Natural killer cell treated with Interleukin-12 subunit alpha and Interleukin-12 subunit beta and Interleukin-15 and Interleukin-18, amount 100 ng/mL, for 72 hours (primary cell): ENCODE measurements around the gene SGTA. TPM values are rescaled to one million over a fixed set of nuclear protein-coding genes. Genes with fewer than 3 reads are reported as not detected.

Source experiments
- ATAC-seq, 2 donors: fragments of 150-1000 bp; cut with Tn5 transposase in 1 of 2; sonication (Bioruptor Pico), chemical (Tn5 transposase) in 1 of 2; 2 replicates each; pipeline ENCODE4 v1.10.0; 2021
- DNase-seq: peaks from one replicate; pipeline ENCODE4 v3.0.0; 2022; ENCODE audit warnings: low spot score
- H3K27ac Mint-ChIP-seq, 2 donors: 1 replicate in 1 of 2; 2 replicates in 1 of 2; pipeline ENCODE4 v1.8.0; 2022; ENCODE audit warnings: mixed read lengths in 2 of 2, mild to moderate bottlenecking in 1 of 2, moderate library complexity in 1 of 2
- H3K27me3 Mint-ChIP-seq, 2 donors: 1 replicate in 1 of 2; 2 replicates in 1 of 2; pipeline ENCODE4 v1.8.0; 2022; ENCODE audit warnings: mixed read lengths in 2 of 2
- H3K36me3 Mint-ChIP-seq: one replicate; pipeline ENCODE4 v1.8.0; 2022; ENCODE audit warnings: mixed read lengths
- H3K4me1 Mint-ChIP-seq, 2 donors: 1 replicate in 1 of 2; 2 replicates in 1 of 2; pipeline ENCODE4 v1.8.0; 2022; ENCODE audit warnings: low read depth in 2 of 2, mixed read lengths in 2 of 2, mild to moderate bottlenecking in 1 of 2
- H3K4me3 Mint-ChIP-seq: one replicate; pipeline ENCODE4 v1.8.0; 2022; ENCODE audit warnings: mixed read lengths
- H3K9me3 Mint-ChIP-seq: 2 replicates; pipeline ENCODE4 v1.8.0; 2022; ENCODE audit warnings: mixed read lengths
- total RNA-seq, 2 donors: library from RNA; stranded (reverse); gene quantifications; one replicate each; pipeline ENCODE4 v1.2.3, GENCODE V29; 2022

The SGTA gene
- total RNA-seq, 2 donors from 2014 or later: 61.1 to 107 TPM

DNA sequence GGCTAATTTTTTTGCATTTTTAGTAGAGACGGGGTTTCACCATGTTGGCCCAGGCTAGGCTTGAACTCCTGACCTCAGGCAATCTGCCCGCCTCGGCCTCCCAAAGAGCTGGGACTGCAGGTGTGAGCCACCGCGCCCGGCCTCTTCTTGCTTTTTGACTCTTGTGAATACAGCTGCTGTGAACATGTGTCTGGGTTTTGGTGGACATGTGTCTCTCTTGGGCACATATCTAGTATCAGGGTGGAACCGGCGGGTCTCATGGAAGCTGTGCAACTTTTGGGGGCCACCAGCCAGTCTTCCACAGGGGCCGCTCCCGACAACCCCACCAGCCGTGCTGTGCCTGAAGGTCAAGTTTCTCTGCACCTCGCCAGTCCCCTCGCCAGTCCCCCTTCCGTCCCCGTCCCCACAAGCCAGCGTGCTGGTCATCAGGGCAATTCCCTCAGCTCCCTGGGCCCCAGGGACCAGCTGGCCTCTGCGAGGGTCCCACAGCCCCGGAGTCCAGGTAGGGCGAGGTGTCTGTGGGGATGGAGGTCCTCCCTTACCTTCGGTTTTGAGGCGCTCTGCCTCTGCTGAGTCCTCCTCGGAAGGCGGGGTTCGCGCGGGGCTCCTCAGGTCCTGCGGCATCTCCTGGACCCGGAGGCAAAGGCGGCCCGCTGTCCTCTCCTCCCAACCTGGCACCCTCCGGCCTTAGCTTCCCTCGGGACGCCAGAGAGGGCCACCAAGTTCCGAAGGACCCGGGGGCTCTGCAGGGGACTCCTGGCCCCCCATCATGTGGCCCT is 16.3 kb downstream of the SGTA start:
- H3K27me3 Mint-ChIP-seq: no peaks in the 10 kb centered on the region

DNA sequence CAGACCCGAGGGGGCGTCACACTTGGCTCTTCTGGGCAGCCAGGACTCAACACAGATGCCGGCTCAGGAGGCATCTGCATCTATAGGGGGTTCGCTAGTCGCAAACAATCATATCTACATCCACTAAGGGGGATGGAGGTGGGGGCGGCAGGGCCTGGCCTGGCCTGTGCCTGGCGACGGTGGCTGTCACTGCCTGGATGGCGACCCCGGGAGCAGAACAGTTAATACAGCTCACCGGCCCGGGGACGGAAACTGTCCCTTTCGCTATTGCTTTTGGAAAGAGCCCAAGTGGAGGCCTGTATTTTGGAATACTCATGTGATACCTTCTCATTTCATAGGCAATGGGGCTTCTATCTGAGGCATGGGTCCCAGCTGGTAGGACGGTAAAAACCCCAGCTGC is 17.7 kb downstream of the SGTA start:
- H3K27me3 Mint-ChIP-seq: no peaks in the 10 kb centered on the region
- no peaks in the 10 kb centered on the region for H3K36me3 Mint-ChIP-seq
- ATAC-seq: no peak
- H3K4me3 Mint-ChIP-seq: no peak overlapping the region
- no peak for DNase-seq
- no peaks in the 10 kb centered on the region for H3K4me1 Mint-ChIP-seq
- H3K27ac Mint-ChIP-seq: no peak overlapping the region
- H3K9me3 Mint-ChIP-seq: no peaks in the 10 kb centered on the region

More for the DNA sequence above, 16.3 kb downstream of the SGTA start:
- DNase-seq (no peak), ATAC-seq (no peak)
- H3K9me3 Mint-ChIP-seq: no peaks in the 10 kb centered on the region
- H3K36me3 Mint-ChIP-seq: no peaks in the 10 kb centered on the region
- H3K27ac Mint-ChIP-seq: no peak overlapping the region
- no peak overlapping the region for H3K4me3 Mint-ChIP-seq
- H3K4me1 Mint-ChIP-seq: no peaks in the 10 kb centered on the region

DNA sequence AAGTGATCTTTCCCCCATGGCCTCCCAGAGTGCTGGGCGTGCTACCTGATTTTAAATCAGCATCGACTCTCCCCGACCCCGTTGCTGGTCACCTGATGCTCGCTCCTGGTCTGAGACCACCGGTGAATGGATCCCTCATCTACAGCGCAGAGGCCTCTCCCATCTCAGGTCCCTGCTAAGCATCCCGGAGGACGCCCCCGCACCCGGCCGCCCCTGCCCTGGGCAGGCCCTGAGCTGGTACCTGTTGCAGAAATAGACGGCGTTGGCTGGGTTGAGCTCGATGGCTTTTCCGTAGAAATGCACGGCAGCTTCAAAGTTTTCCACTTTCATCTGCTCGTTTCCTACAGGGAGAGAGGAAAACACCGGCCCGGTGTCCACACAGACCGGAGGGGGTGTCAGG is 18.1 kb downstream of the SGTA start:
- Mint-ChIP-seq H3K4me1 (no peaks in the 10 kb centered on the region), H3K9me3 (no peaks in the 10 kb centered on the region), H3K27me3 (no peaks in the 10 kb centered on the region), H3K27ac (no peak overlapping the region), H3K4me3 (no peak overlapping the region), H3K36me3 (no peaks in the 10 kb centered on the region)
- ATAC-seq (no peak), DNase-seq (no peak)

DNA sequence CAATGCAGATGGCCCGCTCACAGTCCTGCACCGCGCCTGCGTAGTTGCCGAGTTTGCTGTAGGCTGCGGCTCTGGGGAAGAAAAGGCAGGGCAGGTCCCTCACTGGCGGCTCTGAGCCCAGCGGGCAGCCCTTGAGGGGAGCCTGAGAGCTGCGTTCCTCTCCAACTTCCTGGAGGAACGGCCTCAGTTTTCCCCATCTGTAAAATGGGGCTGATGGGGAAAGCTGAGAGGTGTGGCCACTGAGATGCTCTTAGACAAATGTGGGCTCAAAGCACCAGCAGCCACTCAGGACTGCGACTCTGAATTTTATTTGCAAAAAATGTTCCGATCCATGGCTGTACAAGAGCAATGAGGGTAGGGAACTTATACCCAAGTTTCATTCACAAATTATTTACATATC is 19.4 kb downstream of the SGTA start:
- no peaks in the 10 kb centered on the region for H3K36me3 Mint-ChIP-seq
- DNase-seq: no peak
- no peaks in the 10 kb centered on the region for H3K4me1 Mint-ChIP-seq
- H3K27ac Mint-ChIP-seq: no peak overlapping the region
- no peak for ATAC-seq
- H3K9me3 Mint-ChIP-seq: no peaks in the 10 kb centered on the region
- H3K4me3 Mint-ChIP-seq: no peak overlapping the region
- no peaks in the 10 kb centered on the region for H3K27me3 Mint-ChIP-seq

DNA sequence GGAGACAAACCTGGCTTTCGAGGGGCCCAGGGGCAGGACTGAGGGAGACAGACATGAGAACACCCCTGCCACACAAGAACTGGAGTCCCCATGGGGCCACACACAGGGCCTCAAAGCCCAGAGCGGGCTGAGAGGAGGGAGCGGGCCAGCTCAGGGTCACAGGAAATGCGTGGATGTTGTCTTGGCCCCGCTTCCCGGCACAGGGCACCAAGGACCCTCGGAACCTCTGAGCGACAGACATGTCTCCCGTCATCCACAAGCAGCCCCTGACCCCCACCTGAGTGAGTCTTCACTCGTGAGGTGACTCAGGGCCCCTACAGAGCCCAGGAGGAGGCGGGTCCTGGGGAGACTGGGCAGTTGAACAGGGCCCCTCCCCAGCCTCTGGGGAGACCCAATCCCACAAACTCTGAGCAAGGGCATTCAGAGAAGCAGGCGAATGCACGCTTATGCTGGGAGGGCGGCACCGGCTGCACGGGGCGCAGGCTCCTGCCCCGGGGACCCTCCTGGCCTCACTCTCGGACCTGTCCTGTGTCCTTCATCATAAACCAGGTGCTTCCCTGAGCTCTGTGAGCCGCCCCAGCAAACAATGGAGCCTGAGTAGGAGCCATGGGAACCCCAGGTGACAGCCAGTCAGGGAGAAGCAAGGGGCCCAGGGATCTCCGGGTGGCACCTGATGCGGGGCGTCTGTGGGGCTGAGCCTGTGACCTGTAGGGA is 20.1 kb downstream of the SGTA start:
- no peaks in the 10 kb centered on the region for H3K27me3 Mint-ChIP-seq
- no peaks in the 10 kb centered on the region for H3K9me3 Mint-ChIP-seq
- ATAC-seq (no peak), DNase-seq (no peak)
- no peaks in the 10 kb centered on the region for H3K36me3 Mint-ChIP-seq
- no peak overlapping the region for H3K4me3 Mint-ChIP-seq
- H3K27ac Mint-ChIP-seq: no peak overlapping the region
- H3K4me1 Mint-ChIP-seq: no peaks in the 10 kb centered on the region

DNA sequence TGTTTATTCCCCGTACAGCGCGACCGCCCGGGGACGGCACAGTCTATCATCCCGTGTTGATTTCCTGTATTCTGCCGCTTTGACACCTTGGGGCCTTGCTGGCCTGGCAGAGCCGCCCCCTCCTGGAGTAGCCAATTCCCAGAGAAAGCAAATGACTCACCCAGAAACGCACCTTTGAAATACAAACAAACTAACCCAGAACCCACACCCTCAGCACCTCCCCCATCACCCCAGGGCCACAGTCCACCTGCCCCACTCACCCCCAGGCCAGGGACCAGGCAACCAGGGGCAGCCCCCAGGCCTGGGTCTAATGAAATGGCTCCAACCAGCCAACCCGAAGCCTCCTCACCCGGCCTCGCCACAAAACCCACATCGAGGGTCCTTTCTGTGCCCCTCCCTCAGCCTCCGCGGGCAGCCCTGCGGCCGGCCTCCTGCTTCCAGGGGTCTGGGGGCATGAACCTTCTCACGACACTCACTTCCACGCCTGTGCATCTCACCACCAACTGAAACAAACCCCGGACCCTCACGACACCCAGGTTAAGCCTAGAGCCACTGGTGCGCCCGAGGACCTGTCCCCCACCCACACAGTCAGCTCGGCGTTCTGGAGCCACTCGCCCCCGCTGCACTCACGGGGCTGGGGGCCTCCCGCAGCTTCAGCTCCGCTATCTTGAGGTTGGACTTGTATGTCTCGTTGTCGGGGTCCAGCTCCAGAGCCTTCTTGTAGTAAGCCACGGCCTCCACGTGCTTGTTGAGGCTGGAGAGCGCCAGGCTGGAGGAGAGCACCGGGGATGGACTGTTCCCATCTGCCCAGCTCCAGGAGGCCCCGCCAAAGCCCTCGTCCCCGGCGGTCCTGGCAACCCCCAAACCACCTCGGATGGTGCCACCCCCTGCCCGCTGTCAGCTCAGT is 20.9 kb downstream of the SGTA start:
- DNase-seq (no peak), ATAC-seq (no peak)
- no peak overlapping the region for H3K27ac Mint-ChIP-seq
- no peaks in the 10 kb centered on the region for H3K27me3 Mint-ChIP-seq
- H3K4me3 Mint-ChIP-seq: no peak overlapping the region
- no peaks in the 10 kb centered on the region for H3K4me1 Mint-ChIP-seq
- no peaks in the 10 kb centered on the region for H3K9me3 Mint-ChIP-seq
- H3K36me3 Mint-ChIP-seq: no peaks in the 10 kb centered on the region

DNA sequence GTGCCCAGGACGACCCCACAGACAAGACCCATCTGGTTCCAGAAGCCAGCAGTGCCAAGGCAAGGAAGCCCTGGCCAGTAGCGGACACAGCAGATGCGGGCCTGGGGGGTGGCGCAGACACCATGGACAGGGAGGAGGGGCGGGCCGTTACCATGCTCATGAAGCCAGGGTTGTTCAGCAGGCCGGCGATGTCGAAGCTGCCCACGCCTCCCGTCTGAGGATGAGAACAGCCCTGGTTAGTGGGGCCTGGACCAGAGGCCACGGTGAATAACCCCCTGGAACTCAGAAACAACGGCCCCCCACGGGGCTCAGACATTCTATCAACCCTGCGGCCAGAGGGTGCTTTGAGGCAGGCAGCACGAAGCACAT is 21.8 kb downstream of the SGTA start:
- no peak for DNase-seq

DNA sequence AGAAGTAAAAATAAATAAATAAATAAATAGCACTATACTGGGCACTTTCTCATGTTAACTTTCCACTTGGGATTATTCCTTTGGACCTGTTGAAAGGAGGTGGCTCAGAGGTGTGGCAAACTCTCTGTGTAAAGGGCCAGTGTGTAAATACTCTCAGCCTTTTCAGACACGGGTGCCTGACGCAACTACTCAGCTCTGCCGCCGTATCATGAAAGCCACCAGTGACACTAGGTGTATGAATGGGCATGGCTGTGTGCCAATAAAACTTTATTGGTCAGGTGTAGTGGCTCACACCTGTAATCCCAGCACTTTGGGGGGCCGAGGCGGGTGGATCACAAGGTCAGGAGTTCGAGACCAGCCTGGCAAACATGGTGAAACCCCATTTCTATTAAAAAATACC is 23.1 kb downstream of the SGTA start:
- Mint-ChIP-seq H3K27ac (no peak overlapping the region), H3K4me1 (no peaks in the 10 kb centered on the region), H3K4me3 (no peak overlapping the region), H3K36me3 (peaks cover 4% of the 10 kb centered on the region), H3K27me3 (no peaks in the 10 kb centered on the region), H3K9me3 (no peaks in the 10 kb centered on the region)
- ATAC-seq: no peak
- DNase-seq: no peak

More for the DNA sequence above, 21.8 kb downstream of the SGTA start:
- H3K27ac Mint-ChIP-seq: no peak overlapping the region
- no peak overlapping the region for H3K4me3 Mint-ChIP-seq
- H3K27me3 Mint-ChIP-seq: no peaks in the 10 kb centered on the region
- H3K9me3 Mint-ChIP-seq: no peaks in the 10 kb centered on the region
- ATAC-seq: no peak
- H3K36me3 Mint-ChIP-seq: no peaks in the 10 kb centered on the region
- no peaks in the 10 kb centered on the region for H3K4me1 Mint-ChIP-seq

DNA sequence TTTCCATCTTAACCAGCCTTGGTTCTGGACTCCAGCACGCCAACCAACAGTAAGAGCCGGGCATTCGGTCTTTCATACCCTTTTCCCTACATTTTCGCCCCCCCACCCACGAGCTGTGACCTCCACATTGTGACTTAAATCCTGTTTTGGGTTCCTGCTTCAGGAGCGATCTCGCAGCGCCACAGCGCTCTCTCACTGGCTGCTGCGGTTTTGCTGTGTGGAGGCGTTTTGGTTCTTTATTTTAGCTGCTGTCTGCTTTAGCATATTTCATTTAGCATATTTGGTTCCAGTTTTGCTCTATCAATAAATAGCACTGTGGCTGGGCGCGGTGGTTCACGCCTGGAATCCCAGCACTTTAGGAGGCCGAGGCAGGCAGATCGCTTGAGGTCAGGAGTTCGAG is 23.7 kb downstream of the SGTA start:
- Mint-ChIP-seq H3K9me3 (no peaks in the 10 kb centered on the region), H3K27me3 (no peaks in the 10 kb centered on the region), H3K4me3 (no peak overlapping the region), H3K36me3 (peaks cover 4% of the 10 kb centered on the region), H3K4me1 (no peaks in the 10 kb centered on the region), H3K27ac (no peak overlapping the region)
- no peak for DNase-seq
- ATAC-seq: no peak

DNA sequence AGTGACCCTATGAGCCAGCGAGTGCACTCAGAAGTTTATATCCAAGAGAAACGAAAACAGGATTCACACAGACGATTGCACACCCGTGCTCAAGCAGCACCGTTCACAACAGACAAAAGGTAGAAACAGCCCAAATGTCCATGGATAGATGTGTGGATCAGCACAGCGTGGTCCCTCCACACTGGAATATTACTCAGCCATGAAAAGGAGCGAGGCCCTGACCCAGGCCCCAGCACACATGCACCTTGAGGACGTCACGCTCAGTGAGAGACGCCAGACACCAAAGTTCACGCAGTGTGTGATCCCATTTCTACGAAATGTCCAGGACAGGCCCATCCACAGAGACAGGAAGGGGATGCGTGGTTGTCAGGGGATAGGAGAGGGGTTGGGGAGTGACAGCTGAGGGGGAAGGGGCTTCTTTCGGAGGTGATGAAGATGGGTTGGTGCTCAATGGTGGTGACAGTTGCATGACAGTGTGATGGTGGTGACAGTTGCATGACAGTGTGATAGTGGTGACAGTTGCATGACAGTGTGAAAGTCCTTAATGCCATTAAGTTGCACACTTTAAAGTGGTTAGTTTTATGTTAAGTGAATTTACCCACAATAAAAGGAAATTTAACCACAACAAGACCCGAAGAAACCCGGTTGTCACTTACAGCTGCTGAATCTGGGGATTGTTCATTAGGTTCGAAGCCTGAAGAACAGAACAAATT is 24.3 kb downstream of the SGTA start:
- Mint-ChIP-seq H3K4me1 (no peaks in the 10 kb centered on the region), H3K4me3 (no peak overlapping the region), H3K9me3 (no peaks in the 10 kb centered on the region), H3K27ac (no peak overlapping the region), H3K27me3 (no peaks in the 10 kb centered on the region), H3K36me3 (peaks cover 4% of the 10 kb centered on the region)
- DNase-seq: no peak
- ATAC-seq: no peak

DNA sequence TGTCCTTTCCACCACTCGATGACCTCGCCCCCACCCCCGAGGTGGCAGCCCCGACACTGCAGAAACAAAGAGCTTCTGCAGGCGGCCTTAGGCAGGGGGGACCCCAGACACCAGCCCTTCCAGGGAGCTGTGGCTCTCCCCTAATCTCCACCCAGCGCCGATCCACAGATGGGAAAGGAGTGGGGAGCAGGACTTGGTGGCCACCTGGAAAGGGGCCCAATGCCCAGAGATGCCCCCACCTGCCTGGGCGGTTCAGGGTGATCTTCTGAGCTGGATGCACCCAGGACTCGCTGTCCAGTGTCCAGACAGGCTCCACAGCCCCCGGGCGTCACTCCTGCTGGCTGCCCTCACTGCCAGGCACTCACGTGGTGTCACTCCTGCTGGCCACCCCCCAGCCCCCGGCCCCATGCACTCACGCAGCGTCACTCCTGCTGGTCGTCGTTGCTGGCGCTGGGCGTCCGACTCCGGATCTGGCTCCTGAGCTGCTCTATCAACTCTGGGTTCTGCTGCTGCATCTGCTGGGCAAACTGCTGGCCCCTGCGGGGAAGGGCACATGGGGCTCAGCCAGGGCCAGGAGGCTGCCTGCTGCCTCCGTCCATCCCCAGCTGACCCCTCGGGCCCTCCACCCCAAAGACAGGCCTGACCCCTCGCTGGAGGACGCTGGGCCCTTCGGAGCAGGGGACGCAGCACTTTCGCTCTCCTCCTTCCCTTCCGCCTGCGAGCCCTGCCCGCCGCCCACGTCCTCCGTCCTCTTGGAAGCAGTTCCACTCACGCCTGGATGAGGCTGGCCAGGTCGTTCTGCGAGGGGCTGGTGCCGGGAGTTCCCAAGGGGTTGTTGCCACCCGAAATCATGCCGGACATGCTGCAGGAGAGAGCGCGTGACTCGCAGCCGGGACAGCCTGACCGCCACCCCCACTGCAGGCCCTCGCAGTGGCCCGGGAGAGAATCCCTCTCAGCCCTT is 25.9 kb downstream of the SGTA start:
- no peak overlapping the region for H3K27ac Mint-ChIP-seq
- H3K27me3 Mint-ChIP-seq: no peaks in the 10 kb centered on the region
- DNase-seq (no peak), ATAC-seq (no peak)
- H3K4me3 Mint-ChIP-seq: no peak overlapping the region
- H3K9me3 Mint-ChIP-seq: no peaks in the 10 kb centered on the region
- H3K4me1 Mint-ChIP-seq: no peaks in the 10 kb centered on the region
- peaks cover 4% of the 10 kb centered on the region for H3K36me3 Mint-ChIP-seq

DNA sequence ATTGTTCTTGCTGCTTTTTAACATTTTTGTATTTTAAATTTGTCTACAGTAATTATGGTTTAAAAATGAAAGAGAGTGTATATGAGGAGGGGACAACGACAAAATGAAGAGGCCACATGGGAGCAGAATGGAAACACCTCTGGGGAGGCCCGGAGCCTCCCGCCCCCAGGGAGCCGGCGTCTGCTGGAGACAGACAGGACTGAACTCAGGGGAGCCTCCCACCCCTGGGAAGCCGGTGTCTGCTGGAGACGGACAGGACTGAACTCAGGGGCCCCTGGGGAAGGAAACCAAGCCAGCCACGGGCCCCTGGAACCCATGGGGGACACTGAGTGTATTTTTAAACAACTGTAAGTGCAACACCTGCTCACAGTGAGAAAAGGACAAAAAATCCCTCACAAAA is 26.6 kb downstream of the SGTA start:
- peaks cover 4% of the 10 kb centered on the region for H3K36me3 Mint-ChIP-seq
- ATAC-seq: no peak
- no peak overlapping the region for H3K27ac Mint-ChIP-seq
- no peaks in the 10 kb centered on the region for H3K27me3 Mint-ChIP-seq
- no peaks in the 10 kb centered on the region for H3K4me1 Mint-ChIP-seq
- no peaks in the 10 kb centered on the region for H3K9me3 Mint-ChIP-seq
- no peak for DNase-seq
- H3K4me3 Mint-ChIP-seq: no peak overlapping the region

DNA sequence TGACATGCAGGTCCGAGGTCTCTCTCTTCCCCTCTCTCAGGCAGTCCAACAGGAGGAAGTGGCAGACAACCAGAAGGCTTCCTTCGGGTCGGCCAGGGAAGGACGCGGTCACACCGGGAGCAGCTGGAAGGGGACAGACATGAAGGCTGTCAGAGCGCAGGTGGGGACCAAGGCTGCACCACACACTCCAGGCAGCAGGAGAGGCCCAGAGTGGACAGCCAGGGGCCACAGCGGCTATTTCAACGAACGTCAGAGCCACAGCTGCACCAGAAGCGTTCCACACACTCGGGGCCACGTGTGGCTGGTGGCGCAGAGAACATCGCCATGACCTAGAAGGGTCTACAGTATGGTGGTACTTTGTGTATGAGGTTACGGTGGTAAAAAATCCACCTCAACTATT is 27.3 kb downstream of the SGTA start:
- Mint-ChIP-seq H3K9me3 (no peaks in the 10 kb centered on the region), H3K4me1 (no peaks in the 10 kb centered on the region), H3K36me3 (peaks cover 4% of the 10 kb centered on the region), H3K4me3 (no peak overlapping the region), H3K27ac (no peak overlapping the region), H3K27me3 (no peaks in the 10 kb centered on the region)
- DNase-seq (no peak), ATAC-seq (no peak)
